A549 (cell line): ENCODE data around the gene FAM227A. TPM values are rescaled to one million over a fixed set of nuclear protein-coding genes. Genes with fewer than 3 reads are reported as not detected.

ENCODE experiments used
- ATAC-seq, 2 experiments: fragments of 200-7000 bp in 1 of 2; fragments of >200 bp in 1 of 2; cut with Nextera tagmentation in 1 of 2; cut with Tn5 transposase in 1 of 2; 3 replicates each; pipeline versions ENCODE4 v1.8.0 to v1.9.1; 2018 to 2020; ENCODE audit warnings: mild to moderate bottlenecking in 1 of 2, moderate library complexity in 1 of 2
- CTCF ChIA-PET: fragments of 300-600 bp; sonication (Branson Sonifier 250); formaldehyde crosslinking; extraction: SDS; loops from one replicate; lab custom pipeline; 2021; ENCODE audit warnings: antibody characterized with exemption, inconsistent platforms; lab: Yijun Ruan, JAX
- POLR2A ChIA-PET: fragments of 350-600 bp; formaldehyde crosslinking; extraction: SDS; loops from one replicate; lab custom pipeline; 2021; ENCODE audit warnings: antibody characterized with exemption, inconsistent platforms; lab: Yijun Ruan, JAX
- DNase-seq, 2 experiments: peaks; one replicate each; pipeline versions ENCODE4 v3.0.0 to v3.0.0-alpha.2; 2011 to 2016; ENCODE audit warnings: low read depth in 1 of 2, low spot score in 1 of 2
- FAIRE-seq: peaks from 2 replicates; lab custom pipeline; 2011; peaks lifted over from hg19 to GRCh38; lab: Jason Lieb, UNC
- H3K27ac ChIP-seq, 2 experiments: fragments of >200 bp; sonication (Bioruptor Twin); formaldehyde crosslinking; 3 replicates each; pipeline ENCODE4 v1.5.1; 2016 to 2017
- H3K4me1 ChIP-seq: fragments of >200 bp; sonication (Bioruptor Twin); formaldehyde crosslinking; 3 replicates; pipeline ENCODE4 v1.6.1; 2016
- H3K4me2 ChIP-seq: fragments of >200 bp; sonication (Bioruptor Twin); formaldehyde crosslinking; 3 replicates; pipeline ENCODE4 v1.6.1; 2016
- H3K4me3 ChIP-seq: fragments of >200 bp; sonication (Bioruptor Twin); formaldehyde crosslinking; 3 replicates; pipeline ENCODE4 v1.5.1; 2016
- H3K9me3 ChIP-seq: fragments of >200 bp; sonication (Bioruptor Twin); formaldehyde crosslinking; 3 replicates; pipeline ENCODE4 v1.6.1; 2016
- BHLHE40 ChIP-seq: IDR thresholded peaks from 2 replicates; pipeline ENCODE4 v1.6.1; 2012; ENCODE audit warnings: low read depth, low read length, inconsistent platforms
- CHD2 ChIP-seq: fragments of 150-350 bp; IDR thresholded peaks from 2 replicates; pipeline ENCODE4 v1.6.1; 2014; ENCODE audit warnings: low read length; ENCODE audit not compliant: partially characterized antibody
- EHF ChIP-seq: fragments of 250-450 bp; sonication (Bioruptor Pico); IDR thresholded peaks from 2 replicates; pipeline ENCODE4 v1.5.0; 2020; ENCODE audit warnings: mild to moderate bottlenecking
- EP300 ChIP-seq, 2 experiments: fragments of >200 bp; sonication (Bioruptor Twin); formaldehyde crosslinking; IDR thresholded peaks; 2 replicates in 1 of 2; 3 replicates in 1 of 2; pipeline ENCODE4 v1.6.1; 2016 to 2017
- ESRRA ChIP-seq: fragments of 150-350 bp; IDR thresholded peaks from 2 replicates; pipeline ENCODE4 v1.6.1; 2014; ENCODE audit warnings: mild to moderate bottlenecking, low read length, borderline replicate concordance
- FOSB ChIP-seq: fragments of 250-450 bp; sonication (Bioruptor Pico); IDR thresholded peaks from 2 replicates; pipeline ENCODE4 v1.5.0; 2020; ENCODE audit warnings: mild to moderate bottlenecking, moderate library complexity
- FOSL2 ChIP-seq, 2 experiments: fragments of 450-650 bp in 1 of 2; fragments of >200 bp in 1 of 2; sonication (Bioruptor Twin) in 1 of 2; formaldehyde crosslinking; IDR thresholded peaks; 2 replicates each; pipeline versions ENCODE4 v1.5.0 to v1.6.1; 2016 to 2020; ENCODE audit warnings: mild to moderate bottlenecking in 1 of 2, moderate library complexity in 1 of 2
- GATA3 ChIP-seq: IDR thresholded peaks from 2 replicates; pipeline ENCODE4 v1.6.1; 2012; ENCODE audit warnings: borderline replicate concordance
- HDAC2 ChIP-seq: fragments of 200-600 bp; sonication (generic); IDR thresholded peaks from 2 replicates; pipeline ENCODE4 v1.6.1; 2016
- JUN ChIP-seq, 2 experiments: fragments of >200 bp; sonication (Bioruptor Twin); formaldehyde crosslinking; IDR thresholded peaks; 2 replicates in 1 of 2; 3 replicates in 1 of 2; pipeline ENCODE4 v1.6.1; 2016 to 2017
- KDM1A ChIP-seq: fragments of 200-600 bp; sonication (generic); IDR thresholded peaks from 2 replicates; pipeline ENCODE4 v1.6.1; 2016; ENCODE audit warnings: low read depth, mild to moderate bottlenecking
- MAZ ChIP-seq: fragments of 150-350 bp; IDR thresholded peaks from 2 replicates; pipeline ENCODE4 v1.6.1; 2014; ENCODE audit warnings: antibody characterized with exemption, low read depth, low read length, borderline replicate concordance
- NFE2L2 ChIP-seq: fragments of 150-350 bp; conservative IDR thresholded peaks from 2 replicates; pipeline ENCODE4 v1.6.1; 2014; ENCODE audit warnings: low read length
- POLR2A ChIP-seq: IDR thresholded peaks from 2 replicates; pipeline ENCODE4 v1.6.1; 2012; ENCODE audit warnings: mild to moderate bottlenecking, low read length
- POLR2AphosphoS2 ChIP-seq: conservative IDR thresholded peaks from 2 replicates; pipeline ENCODE4 v1.6.1; 2012; ENCODE audit warnings: low read length, improper control_type of control experiment, inconsistent platforms
- RCOR1 ChIP-seq: fragments of 150-350 bp; IDR thresholded peaks from 2 replicates; pipeline ENCODE4 v1.6.1; 2014; ENCODE audit warnings: antibody characterized with exemption, low read length, low read depth
- SREBF2 ChIP-seq: fragments of 450-650 bp; IDR thresholded peaks from 2 replicates; pipeline ENCODE4 v1.6.1; 2014; ENCODE audit warnings: mild to moderate bottlenecking, moderate library complexity
- TP53 ChIP-seq: fragments of 250-450 bp; sonication (Bioruptor Pico); IDR thresholded peaks from 2 replicates; pipeline ENCODE4 v1.5.0; 2021; ENCODE audit warnings: mild to moderate bottlenecking, moderate library complexity
- ZSCAN20 ChIP-seq: fragments of 250-450 bp; sonication (Bioruptor Pico); IDR thresholded peaks from 2 replicates; pipeline ENCODE4 v1.8.0; 2022; ENCODE audit warnings: mild to moderate bottlenecking, moderate library complexity
- whole genome bisulfite sequencing: methylation state at CpG from one replicate; pipeline ENCODE4 v1.1.6; 2017; ENCODE audit errors: missing lambda C conversion rate; 5-methylcytosine and 5-hydroxymethylcytosine counted together
- polyA plus RNA-seq, 4 experiments: library from polyadenylated mRNA; depleted of rRNA in 3 of 4; stranded (reverse); fragments of >200 nt; fragmentation: RNase III in 1 of 4; extraction: RNeasy Plus Mini Kit Qiagen cat#74134 plus additional on column Dnase treatment in 1 of 4; gene quantifications; 2 replicates in 3 of 4; 3 replicates in 1 of 4; pipeline ENCODE4 v1.2.3, GENCODE V29; 2011 to 2017
- TF ChIP-seq, protein P1 (sequence below): fragments of 200-600 bp; sonication (generic); IDR thresholded peaks from 2 replicates; pipeline ENCODE4 v1.6.1; 2016; ENCODE audit warnings: antibody characterized with exemption, mild to moderate bottlenecking, moderate library complexity
- TF ChIP-seq, protein P2 (sequence below): IDR thresholded peaks from 2 replicates; pipeline ENCODE4 v1.6.1; 2012; ENCODE audit warnings: low read depth, borderline replicate concordance

The FAM227A gene
- polyA plus RNA-seq, 2 of the 4 experiments (the other 2 are of a cell fraction) = 1.4 to 3.5 TPM

DNA sequence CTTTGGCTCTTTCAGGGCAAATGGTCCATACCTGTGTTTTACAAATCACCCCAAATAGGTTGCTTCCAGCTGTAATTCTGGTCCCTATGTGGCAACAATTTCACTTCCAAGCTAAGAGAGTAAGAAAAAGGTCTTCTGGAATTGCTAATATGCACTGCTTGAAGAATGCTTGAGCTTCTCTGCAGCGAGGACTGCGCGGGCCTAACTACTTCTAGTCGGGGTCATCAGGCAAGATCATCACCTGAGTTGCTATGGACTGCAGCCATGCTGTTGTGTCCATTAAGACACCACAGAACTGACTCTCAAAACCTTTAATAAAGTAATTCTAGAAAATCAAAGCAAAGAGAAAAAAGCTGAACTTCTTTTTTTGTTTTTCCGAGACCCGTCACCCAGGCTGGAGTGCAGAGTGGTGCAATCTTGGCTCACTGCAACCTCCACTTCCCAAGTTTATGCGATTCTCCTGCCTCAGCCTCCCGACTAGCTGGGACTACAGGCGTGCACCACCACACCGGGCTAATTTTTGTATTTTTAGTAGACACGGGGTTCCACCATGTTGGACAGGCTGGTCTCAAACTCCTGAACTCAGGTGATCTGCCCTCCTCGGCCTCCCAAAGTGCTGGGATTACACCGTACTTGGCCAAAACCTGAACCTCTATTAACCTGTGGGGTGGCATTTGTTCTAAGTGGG lies 42.4 kb upstream of the FAM227A start:
- ChIA-PET CTCF (interaction anchor here (1.2 to 5.6 kb wide), 2 partner anchors 16 to 27 kb away, joined by 3 to 47 read pairs; partner anchors contain the start of gene TOMM22), POLR2A (interaction anchor here (0.6 to 2.9 kb wide), 2 partner anchors 17 to 207 kb away, joined by 6 to 12 read pairs; partner anchors contain the start of gene TOMM22)
- ATAC-seq = no peak
- peaks cover 53% of the 10 kb centered on the region for H3K4me1 ChIP-seq
- H3K27ac ChIP-seq = peak overlapping the region in 1 of 2 experiments; percentile 99; a peak in 3 of 6 replicates
- H3K9me3 ChIP-seq = no peaks in the 10 kb centered on the region
- no peak for FAIRE-seq
- H3K4me2 ChIP-seq = peak overlapping the region; percentile 86
- TF ChIP-seq ESRRA = no peak
- TF ChIP-seq TP53 (CRISPR knock-in tag) = no peak
- no peak for TF ChIP-seq CHD2
- no peak for TF ChIP-seq JUN (IDR thresholded peaks at IDR 0.05)
- no peak for TF ChIP-seq MAZ
- TF ChIP-seq FOSB (CRISPR knock-in tag) = no peak
- no peak for TF ChIP-seq HDAC2
- TF ChIP-seq NFE2L2 = no peak
- TF ChIP-seq, protein P1, sequence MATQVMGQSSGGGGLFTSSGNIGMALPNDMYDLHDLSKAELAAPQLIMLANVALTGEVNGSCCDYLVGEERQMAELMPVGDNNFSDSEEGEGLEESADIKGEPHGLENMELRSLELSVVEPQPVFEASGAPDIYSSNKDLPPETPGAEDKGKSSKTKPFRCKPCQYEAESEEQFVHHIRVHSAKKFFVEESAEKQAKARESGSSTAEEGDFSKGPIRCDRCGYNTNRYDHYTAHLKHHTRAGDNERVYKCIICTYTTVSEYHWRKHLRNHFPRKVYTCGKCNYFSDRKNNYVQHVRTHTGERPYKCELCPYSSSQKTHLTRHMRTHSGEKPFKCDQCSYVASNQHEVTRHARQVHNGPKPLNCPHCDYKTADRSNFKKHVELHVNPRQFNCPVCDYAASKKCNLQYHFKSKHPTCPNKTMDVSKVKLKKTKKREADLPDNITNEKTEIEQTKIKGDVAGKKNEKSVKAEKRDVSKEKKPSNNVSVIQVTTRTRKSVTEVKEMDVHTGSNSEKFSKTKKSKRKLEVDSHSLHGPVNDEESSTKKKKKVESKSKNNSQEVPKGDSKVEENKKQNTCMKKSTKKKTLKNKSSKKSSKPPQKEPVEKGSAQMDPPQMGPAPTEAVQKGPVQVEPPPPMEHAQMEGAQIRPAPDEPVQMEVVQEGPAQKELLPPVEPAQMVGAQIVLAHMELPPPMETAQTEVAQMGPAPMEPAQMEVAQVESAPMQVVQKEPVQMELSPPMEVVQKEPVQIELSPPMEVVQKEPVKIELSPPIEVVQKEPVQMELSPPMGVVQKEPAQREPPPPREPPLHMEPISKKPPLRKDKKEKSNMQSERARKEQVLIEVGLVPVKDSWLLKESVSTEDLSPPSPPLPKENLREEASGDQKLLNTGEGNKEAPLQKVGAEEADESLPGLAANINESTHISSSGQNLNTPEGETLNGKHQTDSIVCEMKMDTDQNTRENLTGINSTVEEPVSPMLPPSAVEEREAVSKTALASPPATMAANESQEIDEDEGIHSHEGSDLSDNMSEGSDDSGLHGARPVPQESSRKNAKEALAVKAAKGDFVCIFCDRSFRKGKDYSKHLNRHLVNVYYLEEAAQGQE = no peak
- no peak for TF ChIP-seq POLR2A
- no peak for TF ChIP-seq POLR2AphosphoS2
- no peak for TF ChIP-seq EP300 (IDR thresholded peaks at IDR 0.05)
- TF ChIP-seq RCOR1 = no peak
- no peak for TF ChIP-seq FOSL2 (IDR thresholded peaks at IDR 0.05)
- no peak for TF ChIP-seq FOSL2 (CRISPR knock-in tag; IDR thresholded peaks at IDR 0.05)
- TF ChIP-seq EHF (CRISPR knock-in tag) = no peak
- TF ChIP-seq, protein P2, sequence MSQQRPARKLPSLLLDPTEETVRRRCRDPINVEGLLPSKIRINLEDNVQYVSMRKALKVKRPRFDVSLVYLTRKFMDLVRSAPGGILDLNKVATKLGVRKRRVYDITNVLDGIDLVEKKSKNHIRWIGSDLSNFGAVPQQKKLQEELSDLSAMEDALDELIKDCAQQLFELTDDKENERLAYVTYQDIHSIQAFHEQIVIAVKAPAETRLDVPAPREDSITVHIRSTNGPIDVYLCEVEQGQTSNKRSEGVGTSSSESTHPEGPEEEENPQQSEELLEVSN = no peak
- WGBS = 97% methylated on average over 13 of the region's 13 CpGs
- H3K4me3 ChIP-seq = peak overlapping the region; percentile 88
- DNase-seq = no peak

DNA sequence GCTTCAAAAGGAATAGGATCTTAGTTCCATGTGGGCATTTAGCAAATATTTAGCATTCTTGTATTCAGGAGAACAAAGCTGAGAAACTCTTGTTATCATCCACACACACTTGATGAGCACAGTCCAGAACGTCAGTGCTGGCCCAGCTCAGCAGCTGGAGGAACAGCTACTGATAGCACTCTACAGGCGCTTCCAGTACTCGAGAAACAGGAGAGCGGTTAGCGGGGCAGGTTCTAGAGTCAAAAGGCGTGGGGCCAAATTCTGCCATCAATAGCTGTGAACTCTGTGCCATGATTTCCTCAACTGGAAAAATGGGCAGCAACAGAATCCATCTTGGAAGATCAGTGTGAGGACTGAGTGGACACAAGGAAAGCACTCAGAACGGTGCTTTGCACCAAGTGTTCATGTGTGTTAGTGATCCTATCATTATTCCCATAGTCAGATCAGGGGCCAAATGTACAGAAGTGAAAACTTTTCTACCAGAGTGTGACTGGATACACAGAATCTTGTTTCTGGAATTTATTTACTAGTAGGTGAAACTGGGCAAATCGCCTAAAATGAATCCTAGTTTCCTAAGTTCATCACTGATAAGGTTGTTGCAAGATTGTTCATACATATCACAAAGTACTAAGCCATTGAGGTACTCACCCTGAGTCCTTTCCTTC lies 41.4 kb upstream of the FAM227A start:
- CTCF ChIA-PET = interaction anchor here (1.1 to 5.6 kb wide), 4 partner anchors 15 to 645 kb away, joined by 3 to 47 read pairs (median 3); partner anchors contain the start of gene TOMM22
- no peak for ATAC-seq

More for the DNA sequence above, 41.4 kb upstream of the FAM227A start:
- Histone ChIP-seq H3K9me3 (no peaks in the 10 kb centered on the region), H3K4me1 (peaks cover 53% of the 10 kb centered on the region), H3K27ac (peak overlapping the region; percentile 56 to 80; a peak in 5 of 6 replicates)
- POLR2A ChIA-PET = interaction anchor here (1.0 to 2.9 kb wide), 4 partner anchors 8 to 16 kb away, joined by 3 to 15 read pairs (median 8); partner anchors contain the start of genes GTPBP1 and TOMM22
- no peak for FAIRE-seq
- WGBS = 59% methylated on average over 5 of the region's 8 CpGs
- TF ChIP-seq BHLHE40 = no peak
- TF ChIP-seq, protein P1 = no peak
- no peak for TF ChIP-seq GATA3
- no peak for TF ChIP-seq SREBF2
- no peak for TF ChIP-seq EP300 (IDR thresholded peaks at IDR 0.05)
- no peak for TF ChIP-seq ZSCAN20 (CRISPR knock-in tag)
- no peak for TF ChIP-seq KDM1A
- TF ChIP-seq, all 56 proteins: peak for 0
- Histone ChIP-seq H3K4me3 (0 out of 3 replicates have a peak overlapping the region, but pooled peaks have one; percentile 6), H3K4me2 (peak overlapping the region; percentile 86)
- DNase-seq = no peak
